HPDE6-E6E7 (cell line): Measurements from ENCODE around the gene ZNF692.
A peak's percentile ranks its signal among the peaks of the same experiment; 100 is the strongest.

Experiments
- DNase-seq: peaks from one replicate; pipeline ENCODE4 v3.0.0; 2011; ENCODE audit warnings: missing footprints; ENCODE audit errors: extremely low spot score

Gene ZNF692

DNA sequence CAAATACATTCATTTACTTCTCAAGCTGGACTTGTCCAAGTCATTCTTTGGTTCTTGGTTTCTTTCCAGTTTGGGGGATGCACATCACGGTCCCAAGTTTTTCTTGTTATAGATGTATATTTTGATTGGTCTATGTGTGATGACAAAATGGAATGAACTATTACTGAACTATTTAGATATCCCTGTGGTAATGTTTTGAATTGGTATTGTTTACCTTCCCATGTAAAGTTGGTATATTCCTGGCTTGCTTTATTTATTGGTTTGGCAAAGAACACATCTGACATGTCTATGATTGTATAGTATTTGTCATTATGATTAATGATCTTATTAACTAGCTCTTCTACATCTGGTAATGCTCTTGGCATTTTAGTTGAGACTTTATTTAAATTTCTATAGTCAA lies 22.4 kb upstream of the ZNF692 start:
- no peak for DNase-seq

DNA sequence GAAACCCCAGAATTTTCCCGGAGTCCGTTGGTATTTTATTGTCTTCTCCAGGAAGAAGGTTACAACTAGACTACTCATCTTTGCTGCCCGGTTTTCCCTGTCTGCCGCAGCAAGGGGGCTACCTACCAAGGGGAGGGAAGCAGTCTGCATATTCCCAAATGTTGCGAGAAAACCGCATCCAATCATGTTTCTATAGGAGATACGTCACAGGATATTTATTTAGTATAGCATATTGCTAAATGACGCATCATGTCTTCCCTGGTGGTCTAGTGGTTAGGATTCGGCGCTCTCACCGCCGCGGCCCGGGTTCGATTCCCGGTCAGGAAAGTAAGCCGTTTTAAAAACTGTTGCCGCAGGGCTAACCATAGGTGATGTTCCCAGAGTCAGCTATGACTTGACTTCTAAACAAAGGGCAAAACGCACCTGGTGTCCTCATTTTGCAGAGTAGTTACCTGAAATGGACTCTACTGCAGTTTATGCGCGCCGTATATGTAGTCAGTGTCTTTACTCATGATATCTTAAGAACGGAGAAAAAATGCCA lies 15.2 kb upstream of the ZNF692 start:
- peak; percentile 64 for DNase-seq

DNA sequence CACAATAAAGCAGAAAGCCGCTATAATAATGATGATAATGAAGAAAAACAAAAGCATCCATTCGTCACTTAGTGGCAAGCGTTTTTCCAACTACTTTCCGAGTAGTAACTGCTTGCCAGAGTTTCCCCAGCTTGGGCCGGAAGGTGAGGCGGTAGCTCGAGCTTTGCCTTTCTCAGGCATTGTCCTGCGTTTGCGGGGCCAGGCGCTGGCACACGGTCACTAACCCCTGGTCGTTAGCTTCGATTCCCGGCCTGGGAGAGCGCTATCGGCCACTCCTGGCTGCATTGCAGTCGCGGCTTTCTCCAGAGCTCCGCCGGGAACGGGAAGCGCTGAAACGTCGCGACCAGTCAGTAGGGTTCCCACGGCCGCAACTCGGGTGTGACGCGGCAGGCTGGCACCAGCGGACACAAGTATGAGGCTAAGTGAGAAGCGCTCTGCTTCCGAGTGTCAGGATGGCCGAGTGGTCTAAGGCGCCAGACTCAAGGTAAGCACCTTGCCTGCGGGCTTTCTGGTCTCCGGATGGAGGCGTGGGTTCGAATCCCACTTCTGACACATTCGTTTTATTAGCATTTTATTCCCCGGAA lies 14.6 kb upstream of the ZNF692 start:
- peak; percentile 88 for DNase-seq

DNA sequence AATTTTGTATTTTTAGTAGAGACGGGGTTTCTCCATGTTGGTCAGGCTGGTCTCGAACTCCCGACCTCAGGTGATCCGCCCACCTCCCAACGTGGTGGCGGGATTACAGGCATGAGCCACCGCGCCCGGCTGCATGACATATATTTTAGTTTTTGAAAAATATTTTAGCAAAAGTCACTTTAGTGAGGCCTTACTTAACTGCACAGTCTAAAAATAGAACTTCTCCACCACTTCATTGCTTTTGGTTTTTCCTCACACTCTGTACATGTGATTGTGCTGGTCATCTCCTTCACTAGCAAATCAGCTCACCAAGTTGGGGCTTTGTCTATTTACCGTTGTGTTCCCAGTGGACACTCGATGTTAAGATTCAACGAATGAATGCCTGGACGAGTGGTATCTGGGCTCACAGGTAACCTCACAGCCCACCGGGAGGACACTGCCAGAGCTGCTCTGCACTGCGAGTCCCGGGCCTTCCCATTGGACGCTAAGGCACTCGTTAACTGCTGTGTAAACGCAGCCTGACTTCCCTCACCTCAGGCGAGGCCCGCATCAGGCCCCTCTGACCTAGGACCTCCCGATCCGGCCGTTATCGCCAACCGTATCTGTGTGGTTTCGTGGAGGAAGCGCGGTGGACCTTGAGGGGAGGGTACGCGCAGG lies 14.0 kb upstream of the ZNF692 start:
- peak; percentile 65 for DNase-seq

DNA sequence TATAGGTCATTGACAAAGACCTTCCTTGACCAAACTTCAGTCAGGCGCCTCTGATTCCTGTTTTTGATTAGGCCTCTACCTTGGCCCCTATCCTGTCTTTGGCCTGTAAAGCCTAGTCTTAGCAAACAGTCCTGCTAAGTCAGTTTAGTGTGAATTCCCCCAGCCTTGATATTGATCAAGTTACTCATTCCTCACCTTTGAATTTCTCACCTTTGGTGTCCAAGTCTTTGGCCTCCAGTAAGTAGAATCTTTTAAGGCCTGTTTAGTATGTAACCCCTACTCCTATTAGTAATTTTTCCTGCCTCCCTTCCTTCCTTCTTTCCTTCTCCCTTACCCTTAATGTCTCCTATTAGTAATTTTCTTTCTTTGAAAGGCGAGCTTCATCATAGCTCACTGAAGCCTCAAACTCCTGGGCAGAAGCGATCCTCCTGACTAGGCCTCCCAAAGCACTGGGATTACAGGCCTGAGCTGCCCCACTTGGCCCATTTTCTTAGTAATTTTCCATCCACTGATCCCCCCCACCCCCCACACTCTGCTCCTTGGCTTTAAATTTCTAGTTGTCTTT lies 13.0 kb upstream of the ZNF692 start:
- DNase-seq, result no peak

DNA sequence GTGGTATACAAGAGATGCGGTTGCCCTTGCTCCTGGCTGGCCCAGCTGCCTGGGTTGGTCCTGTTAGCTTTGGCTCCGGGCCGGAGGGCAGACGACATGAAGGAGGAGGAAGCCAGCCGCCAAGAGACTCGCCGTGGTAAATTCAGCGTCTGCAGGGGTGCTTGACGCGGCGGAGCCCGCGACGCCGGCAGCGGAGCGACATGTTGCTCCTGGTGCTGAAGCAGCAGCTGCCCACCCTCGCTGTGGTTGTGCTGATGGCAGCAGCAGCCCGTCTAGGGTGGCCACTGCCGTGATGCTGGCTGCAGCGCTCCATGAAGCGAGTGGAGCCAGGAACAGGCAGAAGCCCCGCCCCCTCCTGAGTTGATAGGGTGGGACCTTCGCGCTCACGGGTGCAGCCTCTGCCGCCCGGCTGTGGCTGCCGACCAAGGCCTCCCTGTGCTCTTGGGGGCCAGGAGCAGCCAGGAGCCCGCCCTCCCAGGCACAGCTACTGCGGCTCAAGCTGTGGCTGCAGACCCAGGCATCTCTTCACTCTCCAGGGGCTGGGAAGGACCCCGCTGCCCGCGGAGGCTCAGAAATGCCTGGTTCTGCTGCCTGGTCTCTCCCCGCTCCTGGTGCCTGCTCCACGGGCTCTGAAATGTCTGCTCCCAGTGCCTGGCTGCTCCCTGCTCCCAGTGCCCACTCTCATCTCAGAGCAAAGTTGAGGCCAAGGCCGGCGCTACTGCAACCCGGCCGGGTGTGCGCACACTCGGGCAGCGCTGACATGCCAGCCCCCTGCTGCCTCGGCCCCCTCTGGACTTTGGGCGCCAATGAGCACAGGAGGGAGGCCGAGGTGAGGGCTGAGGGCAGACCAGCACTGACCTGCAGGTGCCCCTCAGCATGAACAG lies 4.4 kb upstream of the ZNF692 start:
- peak; percentile 56 for DNase-seq

DNA sequence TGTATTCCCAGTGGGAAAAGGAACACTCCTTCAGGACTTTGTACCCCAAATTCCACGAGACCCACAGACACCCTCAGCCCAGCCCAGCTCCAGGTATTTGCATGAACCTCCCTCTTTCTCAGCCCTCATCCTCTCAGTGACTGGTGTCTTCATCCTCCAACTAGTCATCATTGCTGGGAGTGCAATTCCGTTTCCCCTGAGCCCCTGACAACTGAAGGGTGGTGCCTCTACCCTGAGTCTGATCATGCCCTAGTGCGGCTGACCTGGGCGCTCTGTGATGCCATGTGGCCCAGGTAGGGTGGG lies 3.8 kb upstream of the ZNF692 start:
- no peak for DNase-seq

DNA sequence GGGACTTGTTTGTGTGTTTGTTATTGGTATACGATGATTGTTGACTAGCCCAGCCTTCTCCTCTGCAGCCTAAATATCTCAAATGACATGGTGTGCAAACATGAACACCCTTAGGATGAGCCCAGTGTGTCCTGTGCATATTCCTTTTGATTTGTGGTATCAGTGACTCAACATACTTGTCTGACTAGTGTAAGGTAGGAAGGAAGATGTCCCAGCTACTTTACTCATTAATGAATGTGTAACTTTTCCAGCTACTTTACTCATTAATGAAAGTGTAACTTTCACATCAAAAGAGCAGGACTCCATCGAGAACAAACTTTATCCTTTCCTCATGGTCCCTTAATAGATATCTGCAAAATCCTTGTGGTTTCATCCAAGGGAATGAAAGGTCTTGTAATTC lies 2.7 kb upstream of the ZNF692 start:
- DNase-seq, result no peak

DNA sequence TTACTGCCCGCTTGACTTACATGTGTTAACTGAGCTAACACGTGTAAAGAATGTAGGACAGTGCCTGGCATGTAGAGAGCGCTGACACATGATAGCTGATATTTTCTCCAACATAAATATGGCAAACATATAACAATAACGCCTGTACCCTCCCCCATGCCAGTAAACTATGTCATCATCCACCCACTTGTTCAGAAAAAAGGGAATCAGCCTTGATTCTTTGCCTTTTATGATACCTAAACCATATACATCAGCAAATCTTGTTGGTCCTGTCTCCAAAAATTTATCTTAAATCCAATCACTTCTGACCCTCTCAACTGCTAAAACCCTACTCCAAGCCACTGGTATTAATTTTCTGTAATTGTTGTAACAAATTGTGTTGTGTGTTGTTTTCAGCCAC lies 1.1 kb upstream of the ZNF692 start:
- DNase-seq, result no peak

DNA sequence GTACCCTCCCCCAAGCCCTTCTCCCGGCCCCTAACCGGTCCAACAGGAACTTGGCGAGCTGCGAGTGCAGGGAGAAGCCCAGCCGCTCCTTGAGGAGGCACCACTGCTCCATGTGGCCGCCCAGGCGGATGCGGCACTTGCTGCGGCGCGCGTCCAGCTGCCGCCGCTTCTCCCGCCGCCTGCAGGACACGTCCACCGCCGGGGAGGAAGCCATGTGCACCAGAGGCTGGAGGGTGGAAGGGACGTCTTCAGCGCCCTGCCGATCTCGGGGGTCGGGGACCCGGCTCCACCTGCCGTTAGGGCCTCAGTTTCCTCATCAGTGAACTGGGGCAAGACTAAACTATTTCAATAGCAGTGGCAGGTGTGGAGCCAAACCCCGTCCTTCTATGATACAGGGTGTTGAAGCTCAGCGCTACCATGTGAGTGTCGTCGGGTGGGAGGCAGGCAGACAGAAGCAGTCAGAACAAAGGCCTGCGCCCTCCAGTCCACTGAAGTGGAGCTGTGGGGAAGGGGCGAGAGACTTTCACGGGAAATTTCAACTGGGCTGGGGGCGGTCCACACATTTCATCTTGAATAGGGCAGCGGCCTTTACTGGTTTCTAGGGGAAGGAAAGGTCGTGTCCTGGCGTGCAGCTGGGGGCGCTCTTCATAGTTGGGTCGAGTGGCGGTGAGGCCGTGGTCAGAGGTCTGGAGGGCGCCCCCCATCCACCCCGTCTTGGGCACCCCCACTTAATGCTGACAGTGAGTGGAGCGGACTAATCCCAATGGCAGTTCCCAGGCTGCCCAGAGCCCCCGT lies 592 bp downstream of the ZNF692 start:
- peak; percentile 76 for DNase-seq

DNA sequence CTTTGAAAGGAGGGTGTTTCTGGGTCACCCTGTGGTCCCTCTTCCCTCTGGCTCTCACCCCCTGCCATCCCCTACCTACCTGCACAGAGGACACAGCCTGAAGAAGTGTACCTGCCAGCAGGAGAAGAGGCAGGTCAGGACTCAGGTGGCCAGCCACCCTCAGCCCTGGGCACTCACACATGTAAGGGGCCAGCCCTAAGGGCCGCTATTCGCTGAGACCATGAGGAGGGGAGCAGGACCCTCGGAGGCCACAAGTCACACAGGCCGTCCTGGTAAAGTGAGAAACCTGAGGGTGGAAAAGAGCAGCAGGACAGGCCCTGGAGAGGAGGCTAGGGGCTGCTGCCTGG lies 1.2 kb downstream of the ZNF692 start:
- DNase-seq, result no peak

DNA sequence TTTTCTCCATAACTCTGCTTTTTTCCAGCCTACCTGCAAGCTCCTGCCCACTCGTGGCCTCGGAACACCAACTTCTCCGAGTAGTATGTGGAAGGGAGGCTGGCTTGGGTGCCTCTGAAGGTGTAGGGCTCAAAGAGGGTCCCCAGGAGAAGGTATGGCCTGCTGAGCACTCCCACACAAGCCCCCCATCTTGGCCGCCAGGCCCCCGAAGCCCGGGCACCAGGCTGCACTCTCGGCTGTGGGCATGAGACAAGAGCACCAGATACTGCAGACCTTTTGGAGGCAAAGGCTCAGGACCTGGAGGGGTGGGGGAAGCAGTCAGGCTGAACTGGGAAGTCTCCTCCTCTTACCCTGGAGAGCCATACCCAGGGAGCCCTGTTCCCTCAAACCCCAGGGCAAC lies 1.7 kb downstream of the ZNF692 start:
- DNase-seq, result no peak

DNA sequence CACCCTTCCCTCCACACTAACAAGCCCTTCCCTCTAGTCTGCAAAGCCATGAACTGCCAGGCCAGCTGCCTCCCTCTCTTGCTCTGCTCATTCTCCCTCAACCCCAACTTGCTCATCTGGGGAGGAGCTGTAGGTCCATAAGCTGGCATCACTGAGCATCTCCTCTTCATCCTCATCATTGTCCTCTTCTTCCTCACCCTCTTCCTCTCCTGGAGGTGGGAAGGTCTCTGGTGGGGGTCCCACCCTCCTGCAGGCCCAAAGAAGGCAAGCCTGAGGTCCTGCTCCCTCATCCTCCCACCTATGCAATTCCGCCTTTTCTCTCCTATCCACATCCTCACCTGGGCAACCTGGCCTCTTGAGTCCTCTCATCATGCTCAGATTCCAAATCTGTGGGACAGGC lies 2.7 kb downstream of the ZNF692 start:
- no peak for DNase-seq

DNA sequence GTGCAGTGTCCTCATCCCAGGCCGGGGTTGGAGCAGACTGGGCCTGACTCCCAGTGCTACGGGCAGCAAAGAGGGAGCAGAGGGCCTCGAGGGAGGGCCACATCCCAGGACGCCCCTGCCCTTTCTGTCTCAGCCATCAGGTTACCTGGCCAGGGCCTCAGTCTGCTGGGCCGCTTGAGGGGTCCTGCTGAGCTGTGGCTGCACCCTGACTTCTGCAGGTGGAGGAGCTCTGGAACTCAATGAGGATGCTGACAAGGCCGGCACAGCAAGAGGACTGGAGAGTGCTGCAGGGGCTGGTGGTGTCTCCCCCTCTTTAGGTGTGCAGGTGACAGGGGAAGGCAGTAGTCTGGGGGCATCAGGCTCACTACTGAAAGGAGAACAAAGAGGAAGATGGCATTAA lies 3.3 kb downstream of the ZNF692 start:
- DNase-seq, result no peak

DNA sequence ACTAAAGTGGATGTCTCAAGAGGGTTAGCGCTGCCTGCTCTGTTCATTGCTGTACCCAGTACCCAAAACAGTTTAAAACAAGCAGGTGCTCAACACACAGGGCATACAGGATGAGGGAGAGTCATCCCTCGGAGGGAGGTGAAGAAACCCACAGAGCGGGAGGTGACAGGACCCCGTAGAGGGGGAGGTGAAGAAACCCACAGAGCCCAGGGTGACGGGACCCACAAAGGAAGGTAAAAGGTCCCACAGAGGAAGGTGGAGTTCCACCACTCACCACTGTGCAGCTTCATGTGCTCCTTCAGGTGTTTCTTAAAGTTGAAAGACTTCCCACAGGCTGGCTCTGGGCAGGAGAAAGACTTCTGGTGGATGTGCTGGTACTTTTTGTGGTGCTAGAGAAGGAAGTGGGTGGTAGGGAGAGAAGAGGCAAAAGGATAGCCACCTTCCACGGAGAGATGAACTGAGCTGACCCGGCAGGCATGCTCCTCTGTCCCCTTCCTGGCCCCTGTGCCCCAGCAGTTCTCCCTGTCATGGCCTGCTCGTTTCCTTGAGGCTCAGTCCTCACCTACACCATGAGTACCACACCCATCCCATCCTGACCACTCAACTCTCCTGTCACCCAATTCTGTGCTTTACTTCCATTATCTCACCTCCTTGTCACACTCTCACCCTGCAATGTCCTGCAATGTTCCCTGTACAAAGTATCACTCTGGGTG lies 5.1 kb downstream of the ZNF692 start:
- DNase-seq, result no peak

DNA sequence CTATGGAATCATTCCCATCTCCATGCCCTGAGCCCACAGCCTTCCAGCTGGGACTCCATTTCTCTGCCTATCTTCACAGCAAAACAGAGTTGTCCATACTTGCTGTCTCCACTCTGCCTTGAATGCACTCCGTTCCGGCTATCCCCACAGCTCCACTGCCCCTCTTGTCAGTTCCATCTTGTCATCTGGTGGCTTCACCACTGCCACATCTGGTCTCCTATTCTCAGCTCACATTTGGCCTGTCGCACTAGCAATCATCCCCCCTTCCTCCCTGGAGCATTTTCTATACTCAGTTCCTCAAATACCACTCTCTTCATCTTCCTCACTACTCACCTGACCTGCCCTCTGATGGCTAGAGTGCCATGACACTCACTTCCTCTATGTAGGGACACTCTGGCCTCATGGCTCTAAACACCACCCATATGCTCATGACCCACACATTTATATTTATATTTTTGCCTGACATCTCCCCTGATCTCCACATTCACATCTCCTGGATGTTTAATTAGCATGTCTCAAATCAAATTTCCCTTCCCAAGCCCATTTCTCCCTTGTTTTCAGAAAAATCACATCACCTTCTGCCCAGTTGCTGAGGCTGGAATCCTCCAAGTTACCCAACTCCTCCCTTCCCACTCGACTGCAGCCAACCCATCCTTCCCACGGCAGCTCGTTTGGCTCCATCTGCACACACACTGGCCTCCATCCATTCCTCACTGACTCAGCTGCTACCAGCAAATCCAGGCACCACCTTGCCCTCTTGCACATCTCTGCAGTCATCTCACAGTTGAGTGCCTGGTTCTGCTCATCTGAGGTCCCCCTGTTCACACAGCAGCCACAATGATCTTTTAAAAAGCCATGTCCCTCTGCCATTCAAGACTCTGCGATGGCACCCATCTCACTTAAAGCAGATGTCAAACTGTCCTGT lies 6.1 kb downstream of the ZNF692 start:
- DNase-seq, result no peak

DNA sequence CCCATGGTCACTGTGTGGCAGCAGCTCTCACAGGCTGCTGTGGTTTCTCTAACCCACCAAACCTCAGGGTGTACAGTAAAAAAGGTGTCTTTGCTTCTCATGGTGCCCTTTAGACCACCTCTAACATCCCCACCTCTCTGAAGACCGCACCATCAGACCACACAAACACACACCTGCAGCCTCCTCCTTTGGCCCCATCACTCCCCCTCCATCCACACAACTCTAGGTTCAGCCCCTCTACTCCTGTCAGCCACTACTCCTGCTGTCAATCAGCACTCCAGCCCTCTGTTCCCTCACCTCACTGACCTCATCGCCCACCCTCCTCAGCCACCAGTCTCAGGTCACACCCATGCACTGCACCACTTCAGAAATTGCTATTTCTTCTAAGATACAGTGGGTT lies 7.5 kb downstream of the ZNF692 start:
- no peak for DNase-seq

DNA sequence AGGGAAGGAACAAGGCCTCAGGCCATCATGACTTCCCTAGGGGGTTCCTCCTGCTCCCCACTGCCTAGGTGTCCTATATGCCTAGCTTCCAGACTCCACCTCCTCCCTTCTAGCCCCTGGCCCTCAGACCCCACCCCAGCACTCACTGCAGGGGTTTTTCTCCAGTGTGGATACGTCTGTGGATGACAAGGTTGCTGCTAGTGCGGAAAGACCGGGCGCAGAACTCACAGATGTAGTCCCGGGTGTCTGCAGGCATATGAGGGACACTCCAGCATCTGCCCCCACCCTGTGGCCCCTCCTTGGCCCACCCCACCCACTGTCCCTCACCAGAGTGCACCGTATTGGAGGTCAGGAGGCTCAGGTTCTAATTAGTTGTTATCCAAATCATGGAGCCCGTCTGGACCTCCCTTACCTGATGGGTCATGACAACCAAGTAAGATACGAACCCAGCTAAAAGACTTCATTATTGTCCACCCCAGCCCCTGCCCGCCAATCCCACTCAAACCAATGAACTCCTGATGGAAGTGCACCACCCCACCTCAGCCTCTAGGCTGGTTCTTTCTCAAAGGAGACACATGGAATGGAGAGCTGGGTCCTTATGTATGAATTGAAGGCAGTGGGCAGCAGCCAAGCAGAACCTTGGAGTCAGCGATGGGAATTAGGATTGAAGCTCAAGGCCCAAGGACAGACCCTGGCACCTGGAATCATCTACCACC lies 8.2 kb downstream of the ZNF692 start:
- no peak for DNase-seq

DNA sequence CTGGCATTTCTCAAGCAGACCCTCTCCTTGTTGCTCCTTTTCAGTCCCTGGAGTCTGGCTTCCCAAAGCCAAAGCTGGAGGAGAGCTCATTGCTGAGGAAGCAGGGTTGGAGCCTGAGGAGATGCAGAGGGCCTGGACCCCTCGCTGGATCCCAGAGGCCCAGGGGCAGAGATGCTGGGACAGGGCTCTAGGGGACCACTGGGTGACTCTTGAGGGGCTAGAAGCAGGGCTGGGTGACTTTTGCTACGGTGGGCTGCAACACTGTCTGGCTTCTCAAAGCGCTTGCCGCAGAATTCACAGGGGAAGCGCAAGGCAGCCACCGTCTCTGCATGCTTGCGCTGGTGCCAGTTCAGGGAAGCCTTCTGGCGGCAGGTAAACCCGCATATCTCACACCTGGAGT lies 8.8 kb downstream of the ZNF692 start:
- DNase-seq, result no peak

DNA sequence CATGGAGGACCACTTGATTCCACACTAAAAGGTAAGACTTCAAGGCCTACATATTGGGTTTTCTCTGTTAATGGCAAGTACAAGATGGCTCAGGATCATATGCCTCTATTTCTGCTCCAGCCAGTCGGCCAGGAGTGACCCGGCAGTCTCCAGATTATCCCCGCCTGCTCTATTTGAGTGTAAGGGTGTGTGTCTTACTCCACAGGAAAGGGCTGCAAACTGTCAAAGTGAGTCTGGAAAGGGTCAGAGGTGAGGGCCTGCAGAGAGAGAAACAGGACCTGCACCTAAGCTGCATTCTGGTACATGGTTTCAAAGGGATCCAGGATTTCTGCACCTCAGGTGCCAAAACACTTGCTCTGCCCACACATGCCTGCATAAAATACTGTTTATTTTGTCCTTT lies 9.2 kb downstream of the ZNF692 start:
- no peak for DNase-seq
